RWPE2 (cell line): Measurements from ENCODE around the gene EHMT2.
A peak's percentile ranks its signal among the peaks of the same experiment; 100 is the strongest.

Experiments used
- ATAC-seq: fragments of 200-7000 bp; cut with Tn5 transposase; 3 replicates; pipeline ENCODE4 v1.9.1; 2021; ENCODE audit warnings: low read depth
- DNase-seq: peaks from one replicate; pipeline ENCODE4 v3.0.0-alpha.2; 2020; ENCODE audit warnings: low spot score
- H3K27ac ChIP-seq: fragments of 450-650 bp; 2 replicates; pipeline ENCODE4 v1.5.1; 2017; ENCODE audit warnings: mild to moderate bottlenecking; ENCODE audit not compliant: poor library complexity, severe bottlenecking
- H3K27me3 ChIP-seq: fragments of 250-450 bp; sonication (Bioruptor Pico); 2 replicates; pipeline ENCODE4 v1.5.1; 2021; ENCODE audit warnings: mild to moderate bottlenecking, moderate library complexity; ENCODE audit not compliant: insufficient read depth, poor library complexity, severe bottlenecking
- H3K36me3 ChIP-seq: fragments of 250-450 bp; sonication (Bioruptor Pico); 2 replicates; pipeline ENCODE4 v1.5.1; 2020; ENCODE audit warnings: low read depth, mild to moderate bottlenecking, moderate library complexity
- H3K4me1 ChIP-seq: fragments of 250-450 bp; sonication (Bioruptor Pico); 2 replicates; pipeline ENCODE4 v1.5.1; 2021; ENCODE audit warnings: mild to moderate bottlenecking, moderate library complexity; ENCODE audit not compliant: insufficient read depth, poor library complexity, severe bottlenecking
- H3K4me3 ChIP-seq: fragments of 250-450 bp; sonication (Bioruptor Pico); 2 replicates; pipeline ENCODE4 v1.5.1; 2021; ENCODE audit warnings: mild to moderate bottlenecking, moderate library complexity; ENCODE audit not compliant: severe bottlenecking
- H3K9me3 ChIP-seq: fragments of 250-450 bp; sonication (Bioruptor Pico); 2 replicates; pipeline ENCODE4 v1.5.1; 2021; ENCODE audit warnings: mild to moderate bottlenecking, moderate library complexity; ENCODE audit not compliant: severe bottlenecking
- TF ChIP-seq, protein P1 (sequence below): fragments of 450-650 bp; IDR thresholded peaks from one replicate; pipeline ENCODE4 v1.5.1; 2017; ENCODE audit warnings: mild to moderate bottlenecking, moderate library complexity; ENCODE audit not compliant: poor library complexity, severe bottlenecking

The EHMT2 gene

DNA sequence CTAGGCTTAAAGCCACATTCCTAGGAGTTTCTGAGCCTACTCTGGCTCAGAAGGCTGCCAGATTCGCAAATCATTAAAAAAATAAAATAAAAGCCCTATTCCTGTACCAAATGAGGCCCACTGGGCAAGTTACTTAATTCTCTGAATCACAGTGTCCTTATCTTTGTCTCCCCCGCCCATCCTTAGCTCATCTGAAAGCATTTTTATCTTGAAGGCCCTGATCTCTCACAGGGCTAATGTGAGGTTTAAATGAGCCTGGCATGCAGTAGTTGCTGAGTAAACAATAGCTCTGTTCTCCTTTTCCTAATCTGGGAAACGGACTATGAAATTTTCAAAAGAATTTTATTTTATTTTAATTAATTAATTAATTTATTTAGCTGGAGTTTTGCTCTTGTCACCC is 6.5 kb upstream of the EHMT2 start:
- TF ChIP-seq, protein P1, sequence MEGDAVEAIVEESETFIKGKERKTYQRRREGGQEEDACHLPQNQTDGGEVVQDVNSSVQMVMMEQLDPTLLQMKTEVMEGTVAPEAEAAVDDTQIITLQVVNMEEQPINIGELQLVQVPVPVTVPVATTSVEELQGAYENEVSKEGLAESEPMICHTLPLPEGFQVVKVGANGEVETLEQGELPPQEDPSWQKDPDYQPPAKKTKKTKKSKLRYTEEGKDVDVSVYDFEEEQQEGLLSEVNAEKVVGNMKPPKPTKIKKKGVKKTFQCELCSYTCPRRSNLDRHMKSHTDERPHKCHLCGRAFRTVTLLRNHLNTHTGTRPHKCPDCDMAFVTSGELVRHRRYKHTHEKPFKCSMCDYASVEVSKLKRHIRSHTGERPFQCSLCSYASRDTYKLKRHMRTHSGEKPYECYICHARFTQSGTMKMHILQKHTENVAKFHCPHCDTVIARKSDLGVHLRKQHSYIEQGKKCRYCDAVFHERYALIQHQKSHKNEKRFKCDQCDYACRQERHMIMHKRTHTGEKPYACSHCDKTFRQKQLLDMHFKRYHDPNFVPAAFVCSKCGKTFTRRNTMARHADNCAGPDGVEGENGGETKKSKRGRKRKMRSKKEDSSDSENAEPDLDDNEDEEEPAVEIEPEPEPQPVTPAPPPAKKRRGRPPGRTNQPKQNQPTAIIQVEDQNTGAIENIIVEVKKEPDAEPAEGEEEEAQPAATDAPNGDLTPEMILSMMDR: no peak
- ATAC-seq (no peak), DNase-seq (no peak)
- Histone ChIP-seq H3K27me3 (no peaks in the 10 kb centered on the region), H3K36me3 (no peaks in the 10 kb centered on the region), H3K9me3 (no peaks in the 10 kb centered on the region), H3K4me3 (no peak overlapping the region), H3K27ac (no peak overlapping the region), H3K4me1 (no peaks in the 10 kb centered on the region)

DNA sequence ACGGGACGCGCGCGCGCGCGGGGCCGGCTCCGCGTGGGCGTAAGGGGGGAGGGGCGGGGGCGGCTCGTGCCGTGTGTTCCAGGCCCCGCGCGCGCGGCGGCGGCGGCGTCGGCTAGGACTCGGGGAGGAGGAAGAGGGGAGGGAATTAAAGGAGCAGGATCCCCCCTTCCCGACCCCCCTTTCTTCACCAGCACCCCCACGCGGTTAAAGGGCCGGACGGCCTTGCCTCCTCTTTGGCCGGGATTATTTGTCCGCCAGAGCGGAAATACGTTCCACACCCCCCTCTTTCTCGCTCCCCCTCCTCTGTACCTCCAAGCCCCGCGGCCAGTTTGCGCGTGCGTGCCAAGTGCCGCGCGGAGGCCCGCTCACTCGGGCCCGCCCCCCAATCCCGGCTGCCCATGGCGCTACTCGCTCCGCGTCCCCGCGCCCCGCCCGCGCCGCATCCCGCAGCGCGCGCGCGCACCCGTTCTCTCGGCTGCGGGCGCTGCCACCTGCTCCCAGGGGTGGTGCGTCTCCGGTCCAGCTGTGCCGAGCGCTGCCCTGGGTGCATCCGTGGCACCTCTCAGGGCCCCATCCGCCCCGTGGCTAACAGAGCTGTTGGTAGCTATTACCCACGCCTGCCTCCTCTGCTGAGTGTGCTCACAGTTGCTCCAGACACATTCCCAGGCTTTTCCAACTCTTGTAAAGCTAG is 4.6 kb upstream of the EHMT2 start, which contains the start of gene ZBTB12:
TSS of gene ZBTB12 (minus strand) at position 134 of the 691 bp plus-strand sequence. CDS start 781 bp downstream, outside the sequence.
- no peaks in the 10 kb centered on the region for H3K27me3 ChIP-seq
- H3K27ac ChIP-seq: peak within 1 kb of the TSS; percentile 68
- TF ChIP-seq, protein P1: no peak
- peak; percentile 66 for ATAC-seq
- H3K9me3 ChIP-seq: no peaks in the 10 kb centered on the region
- peak within 1 kb of the TSS; percentile 36 for H3K4me3 ChIP-seq
- H3K36me3 ChIP-seq: no peaks in the 10 kb centered on the region
- peak; percentile 91 for DNase-seq
- peaks cover 4% of the 10 kb centered on the region for H3K4me1 ChIP-seq

DNA sequence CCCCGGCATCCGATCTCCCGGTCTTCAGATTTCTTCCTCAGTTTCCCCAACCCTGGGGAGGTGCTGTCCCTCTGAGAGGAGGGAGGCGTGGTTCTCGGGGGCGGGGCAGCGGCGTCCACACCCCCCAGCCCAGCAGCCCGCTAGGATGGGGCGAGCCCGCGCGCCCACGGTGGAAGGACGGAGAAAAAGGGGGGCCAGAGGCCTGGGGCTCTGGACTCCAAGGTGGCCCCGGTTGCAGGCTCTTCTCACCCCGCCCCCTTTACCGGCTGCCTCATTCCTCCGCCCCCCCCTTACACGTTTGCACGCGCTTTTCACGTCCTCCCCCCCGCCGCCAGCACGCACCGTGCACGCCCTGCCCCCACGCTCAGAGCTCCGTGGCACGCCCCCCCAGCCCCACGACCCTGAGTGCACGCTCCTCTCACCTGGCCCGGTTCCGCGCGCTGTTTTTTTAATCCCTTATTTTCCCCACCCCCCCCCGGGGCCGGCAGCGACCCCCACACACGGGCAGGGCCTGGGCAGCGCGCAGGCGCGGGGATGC is 4.0 kb upstream of the EHMT2 start:
- TF ChIP-seq, protein P1: no peak
- H3K27me3 ChIP-seq: no peaks in the 10 kb centered on the region
- peaks cover 4% of the 10 kb centered on the region for H3K4me1 ChIP-seq
- H3K36me3 ChIP-seq: no peaks in the 10 kb centered on the region
- H3K4me3 ChIP-seq: peak overlapping the region; percentile 36
- no peak; the same call in 2 of the 3 replicates for ATAC-seq
- peak overlapping the region; percentile 68 for H3K27ac ChIP-seq
- no peak for DNase-seq
- H3K9me3 ChIP-seq: no peaks in the 10 kb centered on the region

DNA sequence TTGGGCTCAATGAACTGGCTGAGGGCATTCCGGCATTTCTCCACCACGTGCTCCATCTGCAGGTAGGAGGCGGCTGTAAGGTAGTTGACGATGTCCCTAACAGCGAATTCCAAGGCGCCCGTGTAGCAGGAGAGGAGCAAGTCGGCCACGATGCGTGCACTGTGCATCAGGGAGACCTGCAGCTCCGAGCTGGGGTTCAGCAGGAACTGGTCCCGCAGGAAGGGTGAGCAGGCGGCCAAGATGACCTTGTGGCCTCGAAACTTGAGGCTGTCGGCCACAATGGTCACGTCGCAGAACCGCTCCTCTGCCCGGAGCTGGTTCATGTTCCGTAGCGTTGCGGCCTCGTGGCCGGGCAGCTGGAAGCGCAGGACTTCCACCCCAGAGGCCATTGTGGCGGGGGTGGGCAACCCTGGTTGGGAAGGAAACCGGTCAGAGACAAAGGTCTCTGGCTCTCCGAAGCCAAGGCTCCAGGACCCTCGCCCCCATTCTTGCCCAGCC is 3.5 kb upstream of the EHMT2 start:
- ATAC-seq: no peak
- H3K9me3 ChIP-seq: no peaks in the 10 kb centered on the region
- H3K4me1 ChIP-seq: peaks cover 4% of the 10 kb centered on the region
- H3K27me3 ChIP-seq: no peaks in the 10 kb centered on the region
- DNase-seq: no peak
- H3K4me3 ChIP-seq: peak overlapping the region; percentile 36
- TF ChIP-seq, protein P1: no peak
- H3K27ac ChIP-seq: peak overlapping the region; percentile 68
- peaks cover 1% of the 10 kb centered on the region; the same call in 1 of the 2 replicates for H3K36me3 ChIP-seq
